ENCODE results near the gene MPHOSPH10.
"Not testable (repeated sequence)": the region's sequence is repeated elsewhere in the genome, so short reads cannot be mapped to it uniquely, and the experiment has no call there.

DNA sequence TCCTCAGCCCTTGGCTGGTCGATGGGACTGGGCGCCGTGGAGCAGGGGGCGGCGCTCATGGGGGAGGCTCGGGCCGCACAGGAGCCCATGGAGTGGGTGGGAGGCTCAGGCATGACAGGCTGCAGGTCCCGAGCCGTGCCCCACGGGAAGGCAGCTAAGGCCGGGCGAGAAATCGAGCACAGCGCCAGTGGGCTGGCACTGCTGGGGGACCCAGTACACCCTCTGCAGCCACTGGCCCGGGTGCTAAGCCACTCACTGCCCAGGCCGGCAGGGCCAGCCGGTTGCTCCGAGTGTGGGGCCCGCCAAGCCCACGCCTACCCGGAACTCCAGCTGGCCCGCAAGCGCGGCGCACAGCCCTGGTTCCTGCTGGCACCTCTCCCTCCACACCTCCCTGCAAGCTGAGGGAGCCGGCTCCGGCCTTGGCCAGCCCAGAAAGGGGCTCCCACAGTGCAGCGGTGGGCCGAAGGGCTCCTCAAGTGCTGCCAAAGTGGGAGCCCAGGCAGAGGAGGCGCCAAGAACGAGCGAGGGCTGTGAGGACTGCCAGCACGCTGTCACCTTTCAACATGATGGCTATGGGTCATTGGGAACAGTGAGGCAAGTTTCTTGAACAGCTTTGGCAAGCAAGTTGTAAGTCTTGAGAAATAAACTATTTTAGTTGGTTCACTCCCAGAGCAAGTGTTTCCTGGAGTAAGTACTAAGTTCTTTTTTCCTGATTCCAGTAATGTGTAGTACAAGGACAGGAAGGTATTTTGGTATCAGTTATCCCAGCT, 37.8 kb upstream of the MPHOSPH10 start:
- TF ChIP-seq, protein P1, sequence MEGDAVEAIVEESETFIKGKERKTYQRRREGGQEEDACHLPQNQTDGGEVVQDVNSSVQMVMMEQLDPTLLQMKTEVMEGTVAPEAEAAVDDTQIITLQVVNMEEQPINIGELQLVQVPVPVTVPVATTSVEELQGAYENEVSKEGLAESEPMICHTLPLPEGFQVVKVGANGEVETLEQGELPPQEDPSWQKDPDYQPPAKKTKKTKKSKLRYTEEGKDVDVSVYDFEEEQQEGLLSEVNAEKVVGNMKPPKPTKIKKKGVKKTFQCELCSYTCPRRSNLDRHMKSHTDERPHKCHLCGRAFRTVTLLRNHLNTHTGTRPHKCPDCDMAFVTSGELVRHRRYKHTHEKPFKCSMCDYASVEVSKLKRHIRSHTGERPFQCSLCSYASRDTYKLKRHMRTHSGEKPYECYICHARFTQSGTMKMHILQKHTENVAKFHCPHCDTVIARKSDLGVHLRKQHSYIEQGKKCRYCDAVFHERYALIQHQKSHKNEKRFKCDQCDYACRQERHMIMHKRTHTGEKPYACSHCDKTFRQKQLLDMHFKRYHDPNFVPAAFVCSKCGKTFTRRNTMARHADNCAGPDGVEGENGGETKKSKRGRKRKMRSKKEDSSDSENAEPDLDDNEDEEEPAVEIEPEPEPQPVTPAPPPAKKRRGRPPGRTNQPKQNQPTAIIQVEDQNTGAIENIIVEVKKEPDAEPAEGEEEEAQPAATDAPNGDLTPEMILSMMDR (optimal IDR thresholded peaks at IDR 0.05 in 1 of 3, IDR thresholded peaks at IDR 0.05 in 1 of 3, conservative IDR thresholded peaks at IDR 0.05 in 1 of 3; ENCODE audit: extremely low read depth in 1 of 3, insufficient read depth in 2 of 3, low read length in 3 of 3): not testable (repeated sequence)
- TF ChIP-seq EZH2 (IDR thresholded peaks at IDR 0.05; ENCODE audit: low read length): not testable (repeated sequence)

Data from keratinocyte (primary cell).